Panc1 (cell line): ENCODE results near the gene XPNPEP1. TPM values are rescaled to one million over a fixed set of nuclear protein-coding genes. Genes with fewer than 3 reads are reported as not detected.

Experiments used
- ATAC-seq: fragments of 200-7000 bp; cut with Tn5 transposase; 2 replicates; pipeline ENCODE4 v1.9.1; 2020; ENCODE audit warnings: mild to moderate bottlenecking, moderate library complexity
- BruUV-seq: library from RNA; stranded (reverse); fragments of 400-500 nt; replicated peaks from 2 replicates; lab custom pipeline; 2021; lab: Mats Ljungman, UMichigan
- CTCF ChIA-PET: fragments of 300-600 bp; sonication (Branson Sonifier 250); formaldehyde crosslinking; loops from one replicate; lab custom pipeline; 2022; ENCODE audit warnings: antibody characterized with exemption; lab: Charles Lee
- POLR2A ChIA-PET: fragments of 300-600 bp; sonication (Branson Sonifier 250); formaldehyde crosslinking; loops from one replicate; lab custom pipeline; 2022; ENCODE audit warnings: antibody characterized with exemption; lab: Charles Lee
- DNase-seq: peaks from one replicate; pipeline ENCODE4 v3.0.0-alpha.2; 2010; ENCODE audit warnings: low read depth, low spot score
- H3K27ac ChIP-seq: 2 replicates; pipeline ENCODE4 v1.5.1; 2011; ENCODE audit warnings: mild to moderate bottlenecking, low read length, inconsistent platforms
- H3K27me3 ChIP-seq: fragments of 200-500 bp; sonication (Bioruptor generic); 2 replicates; pipeline ENCODE4 v1.6.0; 2014; ENCODE audit warnings: low read length, inconsistent platforms; ENCODE audit not compliant: control insufficient read depth, insufficient read depth
- H3K36me3 ChIP-seq: fragments of 200-500 bp; sonication (Bioruptor generic); 2 replicates; pipeline ENCODE4 v1.5.1; 2014; ENCODE audit warnings: inconsistent platforms, mild to moderate bottlenecking, low read length, moderate library complexity; ENCODE audit not compliant: control insufficient read depth, insufficient read depth
- H3K4me1 ChIP-seq: 2 replicates; pipeline ENCODE4 v1.5.1; 2011; ENCODE audit warnings: inconsistent platforms, mild to moderate bottlenecking, low read length, moderate library complexity; ENCODE audit not compliant: control insufficient read depth, insufficient read depth
- H3K4me3 ChIP-seq, 2 experiments: 2 replicates each; pipeline ENCODE4 v1.5.1; 2011 to 2012; ENCODE audit warnings: low read depth in 2 of 2, low read length in 2 of 2, mild to moderate bottlenecking in 2 of 2, inconsistent platforms in 1 of 2, moderate library complexity in 1 of 2
- H3K9me3 ChIP-seq: fragments of 200-500 bp; sonication (Bioruptor generic); 2 replicates; pipeline ENCODE4 v1.5.1; 2014; ENCODE audit warnings: low read depth, mild to moderate bottlenecking, inconsistent platforms, low read length, moderate library complexity; ENCODE audit not compliant: control insufficient read depth, insufficient read depth
- CTCF ChIP-seq: fragments of 450-650 bp; IDR thresholded peaks from 2 replicates; pipeline ENCODE4 v1.5.1; 2017; ENCODE audit warnings: mild to moderate bottlenecking
- POLR2AphosphoS5 ChIP-seq: IDR thresholded peaks from 2 replicates; pipeline ENCODE4 v1.6.1; 2012; ENCODE audit warnings: mild to moderate bottlenecking, low read depth, low read length, moderate library complexity
- REST ChIP-seq, 2 experiments: IDR thresholded peaks; 2 replicates each; pipeline ENCODE4 v1.6.1; 2011 to 2012; ENCODE audit warnings: low read depth in 2 of 2, control low read depth in 1 of 2, low read length in 1 of 2, mild to moderate bottlenecking in 1 of 2, moderate library complexity in 1 of 2; ENCODE audit not compliant: insufficient read depth in 1 of 2
- SIN3A ChIP-seq: IDR thresholded peaks from 2 replicates; pipeline ENCODE4 v1.6.1; 2012; ENCODE audit warnings: low read depth, mild to moderate bottlenecking, low read length, moderate library complexity, borderline replicate concordance; ENCODE audit not compliant: insufficient read depth
- TCF7L2 ChIP-seq: IDR thresholded peaks from 2 replicates; pipeline ENCODE4 v1.6.1; 2011; ENCODE audit warnings: mild to moderate bottlenecking, low read depth, low read length, inconsistent platforms
- in situ Hi-C: cut with HindIII; loops from 2 replicates; pipeline ENCODE4 v1.10.0; 2016; ENCODE audit warnings: low sequenced_read_pairs, low pct_unique_long_range_greater_than_20kb
- intact Hi-C: fragments of 100-400 bp; cut with micrococcal nuclease; formaldehyde crosslinking; loops from one replicate; pipeline ENCODE4 v1.10.0; 2022; ENCODE audit not compliant: unreplicated experiment
- total RNA-seq: library from RNA; stranded (reverse); gene quantifications from one replicate; pipeline ENCODE4 v1.2.1, GENCODE V29; 2021; ENCODE audit not compliant: unreplicated experiment

Gene XPNPEP1
- total RNA-seq, 1 experiment from 2014 or later = 61.2 TPM

GRCh38 chr10:109823196-109823595 is 100.1 kb downstream of the XPNPEP1 start:
- no peaks in the 10 kb centered on the region for H3K27me3 ChIP-seq
- no peak overlapping the region for H3K4me3 ChIP-seq
- intact Hi-C loops = no loop called here
- ATAC-seq = no peak
- no peaks in the 10 kb centered on the region for H3K36me3 ChIP-seq
- POLR2A ChIA-PET = no interaction called here
- no peak overlapping the region for H3K27ac ChIP-seq
- no peak for DNase-seq
- CTCF ChIA-PET = no interaction called here
- in situ Hi-C loops = no loop called here
- no peak for TF ChIP-seq TCF7L2
- TF ChIP-seq REST (IDR thresholded peaks at IDR 0.05; ENCODE audit: insufficient read depth in 1 of 2, low read depth in 2 of 2, low read length in 1 of 2) = no peak
- no peak for TF ChIP-seq CTCF
- TF ChIP-seq POLR2AphosphoS5 = no peak
- no peak for TF ChIP-seq SIN3A
- no peaks in the 10 kb centered on the region for H3K4me1 ChIP-seq
- no peaks in the 10 kb centered on the region for H3K9me3 ChIP-seq
- BruUV-seq = no TSS peak

GRCh38 chr10:109821672-109822071 is 101.6 kb downstream of the XPNPEP1 start:
- no peaks in the 10 kb centered on the region for H3K4me1 ChIP-seq
- POLR2A ChIA-PET = no interaction called here
- H3K27me3 ChIP-seq = no peaks in the 10 kb centered on the region
- no peak for DNase-seq
- in situ Hi-C loops (no loop called here), intact Hi-C loops (no loop called here)
- no peaks in the 10 kb centered on the region for H3K36me3 ChIP-seq
- no peak overlapping the region for H3K27ac ChIP-seq
- H3K9me3 ChIP-seq = no peaks in the 10 kb centered on the region
- BruUV-seq = no TSS peak
- CTCF ChIA-PET = no interaction called here
- no peak for ATAC-seq
- H3K4me3 ChIP-seq = no peak overlapping the region
- 0 out of 4 replicates have a peak, but pooled peaks of 1 of the 2 experiments have one; percentile 24 for TF ChIP-seq REST (IDR thresholded peaks at IDR 0.05; ENCODE audit: insufficient read depth in 1 of 2, low read depth in 2 of 2, low read length in 1 of 2)
- no peak for TF ChIP-seq SIN3A
